Mesenchymal stem cell (in vitro differentiated cells and primary cell): ENCODE data around the gene CNOT8. TPM values are rescaled to one million over a fixed set of nuclear protein-coding genes. Genes with fewer than 3 reads are reported as not detected.

Experiments used
- DNase-seq: peaks from one replicate; pipeline ENCODE4 v3.0.0-alpha.2; 2013
- H2AFZ ChIP-seq: one replicate; pipeline ENCODE4 v1.6.1; 2013; ENCODE audit warnings: low read depth, mild to moderate bottlenecking, control low read depth, inconsistent platforms, low read length, moderate library complexity
- H2AK5ac ChIP-seq: 2 replicates; pipeline ENCODE4 v1.6.1; 2013; ENCODE audit warnings: low read length, moderate library complexity, mild to moderate bottlenecking, inconsistent platforms; ENCODE audit not compliant: severe bottlenecking
- H2BK120ac ChIP-seq: one replicate; pipeline ENCODE4 v1.6.1; 2013; ENCODE audit warnings: low read depth, mild to moderate bottlenecking, inconsistent platforms, low read length, moderate library complexity
- H2BK12ac ChIP-seq, 2 experiments: one replicate each; pipeline ENCODE4 v1.6.1; 2013; ENCODE audit warnings: inconsistent platforms in 2 of 2, low read length in 2 of 2, mild to moderate bottlenecking in 2 of 2, moderate library complexity in 2 of 2, control low read depth in 1 of 2
- H2BK15ac ChIP-seq: one replicate; pipeline ENCODE4 v1.6.1; 2013; ENCODE audit warnings: mild to moderate bottlenecking, low read depth, inconsistent platforms; ENCODE audit not compliant: poor library complexity, severe bottlenecking
- H2BK5ac ChIP-seq: 2 replicates; pipeline ENCODE4 v1.6.1; 2013; ENCODE audit warnings: low read depth, mild to moderate bottlenecking, low read length, control low read depth, inconsistent platforms; ENCODE audit not compliant: poor library complexity, severe bottlenecking
- H3K14ac ChIP-seq, 2 experiments: one replicate each; pipeline ENCODE4 v1.6.1; 2013; ENCODE audit warnings: inconsistent platforms in 2 of 2, low read length in 2 of 2, control low read depth in 1 of 2, mild to moderate bottlenecking in 1 of 2, moderate library complexity in 1 of 2
- H3K18ac ChIP-seq, 2 experiments: one replicate each; pipeline ENCODE4 v1.6.1; 2013; ENCODE audit warnings: inconsistent platforms in 2 of 2, low read length in 2 of 2, control low read depth in 1 of 2, low read depth in 1 of 2, mild to moderate bottlenecking in 1 of 2
- H3K23ac ChIP-seq, 2 experiments: one replicate each; pipeline ENCODE4 v1.6.1; 2013; ENCODE audit warnings: inconsistent platforms in 2 of 2, low read length in 2 of 2, mild to moderate bottlenecking in 2 of 2, moderate library complexity in 2 of 2, control low read depth in 1 of 2
- H3K27ac ChIP-seq: 2 replicates; pipeline ENCODE4 v1.5.1; 2013; ENCODE audit warnings: mild to moderate bottlenecking, moderate library complexity, low read length, control low read depth, inconsistent platforms; ENCODE audit not compliant: poor library complexity, severe bottlenecking
- H3K27me3 ChIP-seq, 2 experiments: 2 replicates each; pipeline versions ENCODE4 v1.6.1 to v1.7.0; 2013; ENCODE audit warnings: low read length in 2 of 2, mild to moderate bottlenecking in 2 of 2, moderate library complexity in 2 of 2, control low read depth in 1 of 2, inconsistent platforms in 1 of 2; ENCODE audit not compliant: control insufficient read depth in 1 of 2, insufficient read depth in 1 of 2
- H3K36me3 ChIP-seq, 2 experiments: 2 replicates each; pipeline versions ENCODE4 v1.6.1 to v1.7.0; 2013; ENCODE audit warnings: low read length in 2 of 2, control low read depth in 1 of 2, inconsistent platforms in 1 of 2, low read depth in 1 of 2, mild to moderate bottlenecking in 1 of 2; ENCODE audit not compliant: insufficient read depth in 2 of 2, control insufficient read depth in 1 of 2
- H3K4ac ChIP-seq, 2 experiments: one replicate each; pipeline ENCODE4 v1.6.1; 2013; ENCODE audit warnings: inconsistent platforms in 2 of 2, low read length in 2 of 2, mild to moderate bottlenecking in 2 of 2, moderate library complexity in 2 of 2, control low read depth in 1 of 2, low read depth in 1 of 2
- H3K4me1 ChIP-seq: 2 replicates; pipeline ENCODE4 v1.6.1; 2013; ENCODE audit warnings: low read depth, low read length, control low read depth; ENCODE audit not compliant: control insufficient read depth, insufficient read depth
- H3K4me2 ChIP-seq: 2 replicates; pipeline ENCODE4 v1.6.1; 2013; ENCODE audit warnings: low read length, mild to moderate bottlenecking, inconsistent platforms; ENCODE audit not compliant: poor library complexity, severe bottlenecking
- H3K4me3 ChIP-seq, 2 experiments: 2 replicates each; pipeline versions ENCODE4 v1.5.1 to v1.7.0; 2013; ENCODE audit warnings: low read length in 2 of 2, mild to moderate bottlenecking in 2 of 2, control low read depth in 1 of 2, low read depth in 1 of 2; ENCODE audit not compliant: insufficient read depth in 1 of 2
- H3K79me1 ChIP-seq: replicated peaks from 2 replicates; pipeline ENCODE4 v1.6.1; 2013; ENCODE audit warnings: mild to moderate bottlenecking, control low read depth, low read length, inconsistent platforms; ENCODE audit not compliant: poor library complexity, severe bottlenecking
- H3K9ac ChIP-seq: 2 replicates; pipeline ENCODE4 v1.7.0; 2013; ENCODE audit warnings: mild to moderate bottlenecking, low read length, moderate library complexity
- H3K9me3 ChIP-seq: 2 replicates; pipeline ENCODE4 v1.7.0; 2013; ENCODE audit warnings: mild to moderate bottlenecking, low read length; ENCODE audit not compliant: control insufficient read depth
- H4K8ac ChIP-seq: one replicate; pipeline ENCODE4 v1.6.1; 2013; ENCODE audit warnings: inconsistent platforms, mild to moderate bottlenecking, low read length, moderate library complexity
- H4K91ac ChIP-seq: one replicate; pipeline ENCODE4 v1.6.1; 2013; ENCODE audit warnings: mild to moderate bottlenecking, low read length, inconsistent platforms
- WGBS: methylation state at CpG from one replicate; pipeline ENCODE4 v1.1.7; 2013; ENCODE audit warnings: mixed read lengths; 5-methylcytosine and 5-hydroxymethylcytosine counted together
- polyA plus RNA-seq, 2 experiments: library from polyadenylated mRNA; stranded (reverse); fragments of 200-250 nt; gene quantifications; one replicate each; pipeline ENCODE4 v1.2.3, GENCODE V29; 2013

CNOT8 gene
- polyA plus RNA-seq (2013, experiment 1 of 2): 35.0 TPM
- 35.7 TPM for polyA plus RNA-seq (2013, experiment 2 of 2)

DNA sequence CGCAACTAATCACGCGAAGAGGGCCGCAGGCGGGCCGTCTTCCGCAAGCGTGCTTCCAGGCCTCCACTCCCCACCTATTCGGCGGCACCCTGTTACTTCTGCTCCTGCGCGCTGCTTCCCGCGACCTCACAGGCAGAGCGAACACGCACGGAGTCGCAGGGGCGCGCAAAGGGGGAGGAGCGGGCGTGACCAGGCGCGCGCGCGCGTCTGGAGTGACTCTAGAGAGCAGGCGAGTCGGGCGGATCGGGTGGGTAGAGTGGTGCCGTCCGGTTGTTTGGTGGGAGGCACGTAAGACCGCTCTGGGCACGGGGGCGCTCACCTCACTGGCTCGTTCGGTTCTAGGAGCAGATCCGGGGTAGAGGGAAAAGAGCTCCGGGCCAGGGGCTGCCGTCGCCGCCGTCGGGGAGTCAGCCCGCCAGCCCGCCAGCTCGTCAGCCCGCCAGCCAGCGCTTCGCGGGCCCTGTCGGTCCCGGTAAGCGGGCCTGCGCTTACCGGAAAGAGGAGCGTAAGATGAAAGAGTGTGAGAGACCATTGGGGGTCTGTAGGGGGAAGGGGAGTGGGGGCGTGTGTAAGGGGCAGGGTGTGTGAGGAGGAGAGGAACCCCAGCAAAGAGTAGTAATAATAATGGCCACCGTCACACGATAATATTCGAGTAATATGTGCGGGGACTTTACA lies at the start of gene CNOT8:
Gene CNOT8, plus strand, starts transcription at position 331 of the 675 bp plus-strand sequence. CDS start 4,652 bp downstream, outside the sequence.
- peaks cover 3 to 5% of the 10 kb centered on the region in 2 experiments for H3K36me3 ChIP-seq
- no peaks in the 10 kb centered on the region for H3K9me3 ChIP-seq
- peak within 1 kb of the TSS; percentile 98 for H4K8ac ChIP-seq
- no peak within 1 kb of the TSS for H2AK5ac ChIP-seq
- peak within 1 kb of the TSS; percentile 98 for H2BK5ac ChIP-seq
- peak within 1 kb of the TSS; percentile 100 for H3K27ac ChIP-seq
- H2AFZ ChIP-seq: peak within 1 kb of the TSS; percentile 86
- peak within 1 kb of the TSS; percentile 95 for H2BK15ac ChIP-seq
- peak within 1 kb of the TSS; percentile 98 for H3K9ac ChIP-seq
- no peaks in the 10 kb centered on the region for H3K27me3 ChIP-seq
- H2BK120ac ChIP-seq: peak within 1 kb of the TSS; percentile 93
- DNase-seq: peak; percentile 97
- H3K4me3 ChIP-seq: peak within 1 kb of the TSS; percentile 88 to 89
- peak within 1 kb of the TSS in 1 of 2 experiments; percentile 29 for H2BK12ac ChIP-seq
- H3K14ac ChIP-seq: peak within 1 kb of the TSS in 1 of 2 experiments; percentile 96
- no peaks in the 10 kb centered on the region for H3K79me1 ChIP-seq
- peak within 1 kb of the TSS in 1 of 2 experiments; percentile 83 for H3K23ac ChIP-seq
- peak within 1 kb of the TSS; percentile 95 to 96 for H3K18ac ChIP-seq
- H3K4me2 ChIP-seq: peak within 1 kb of the TSS; percentile 98
- H3K4me1 ChIP-seq: peaks cover 8% of the 10 kb centered on the region
- WGBS: under 1% methylated on average over 52 of the region's 65 CpGs
- peak within 1 kb of the TSS; percentile 91 for H4K91ac ChIP-seq
- H3K4ac ChIP-seq: peak within 1 kb of the TSS; percentile 57 to 96

DNA sequence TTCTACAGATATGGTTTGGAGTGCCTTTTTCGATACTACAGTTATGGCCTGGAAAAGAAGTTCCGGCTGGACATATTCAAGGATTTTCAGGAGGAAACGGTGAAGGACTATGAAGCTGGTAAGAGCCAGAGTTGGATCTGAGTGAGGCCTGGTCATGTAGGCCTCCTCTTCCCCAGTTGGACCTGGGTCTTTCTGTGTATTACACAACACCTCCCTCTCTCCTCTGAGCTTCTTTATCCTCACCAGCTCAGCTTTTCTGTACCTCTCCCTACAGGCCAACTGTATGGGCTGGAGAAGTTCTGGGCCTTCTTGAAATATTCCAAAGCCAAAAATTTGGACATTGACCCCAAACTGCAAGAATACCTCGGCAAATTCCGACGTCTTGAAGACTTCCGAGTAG lies 47.2 kb upstream of the CNOT8 start:
- Histone ChIP-seq H2BK12ac (no peak overlapping the region), H2AK5ac (no peak overlapping the region), H3K4me2 (no peak overlapping the region), H3K4me3 (no peak overlapping the region), H4K91ac (no peak overlapping the region), H3K18ac (no peak overlapping the region), H2AFZ (no peak overlapping the region), H2BK120ac (no peak overlapping the region), H3K14ac (no peak overlapping the region), H3K9ac (peak overlapping the region; percentile 61), H3K23ac (no peak overlapping the region), H3K27ac (no peak overlapping the region), H3K79me1 (peaks cover 33% of the 10 kb centered on the region), H3K4ac (no peak overlapping the region), H2BK15ac (no peak overlapping the region), H2BK5ac (no peak overlapping the region), H3K4me1 (peaks cover 7% of the 10 kb centered on the region), H3K9me3 (no peaks in the 10 kb centered on the region), H3K27me3 (no peaks in the 10 kb centered on the region), H3K36me3 (peaks cover 51 to 90% of the 10 kb centered on the region in 2 experiments), H4K8ac (no peak overlapping the region)
- 100% methylated on average over 7 of the region's 7 CpGs for WGBS
- DNase-seq: no peak

DNA sequence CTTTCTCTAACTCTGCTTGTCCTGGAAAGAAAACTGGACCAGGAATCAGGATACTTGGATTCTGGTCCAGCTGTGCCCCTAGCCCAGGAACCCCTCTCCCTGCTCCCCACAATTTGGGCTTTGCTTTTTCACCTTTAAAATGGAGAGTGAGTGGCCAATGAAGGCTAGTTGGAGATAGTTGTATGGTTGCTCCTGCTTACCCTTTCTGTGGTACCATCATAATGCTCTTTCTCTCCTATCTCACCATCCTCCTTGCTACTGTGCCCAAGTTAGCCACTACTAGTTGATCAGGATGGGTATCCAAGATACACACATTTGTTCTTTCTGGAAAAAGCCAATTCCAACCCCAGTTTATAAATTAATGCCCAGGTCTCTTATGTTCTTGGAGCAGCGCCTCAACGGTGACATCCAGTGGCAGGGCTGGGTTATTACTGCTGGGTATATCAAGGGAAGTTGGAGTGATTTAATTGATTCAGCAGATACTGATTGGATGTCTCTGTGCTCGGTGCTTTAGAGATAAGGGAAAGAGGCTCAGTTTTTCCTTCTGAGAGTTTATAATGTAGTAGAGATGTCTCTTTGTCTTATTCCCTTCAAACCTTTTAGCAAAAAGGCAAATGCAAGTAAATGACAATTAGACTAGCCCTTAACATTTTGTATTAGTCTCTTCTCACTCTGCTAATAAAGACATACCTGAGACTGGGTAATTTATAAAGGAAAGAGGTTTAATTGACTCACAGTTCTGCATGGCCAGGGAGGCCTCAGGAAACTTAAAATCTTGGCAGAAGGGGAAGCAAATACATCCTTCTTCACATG lies 46.6 kb upstream of the CNOT8 start:
- WGBS: 76% methylated on average over 3 of the region's 3 CpGs
- Histone ChIP-seq H2BK5ac (no peak overlapping the region), H3K27me3 (no peaks in the 10 kb centered on the region), H3K23ac (no peak overlapping the region), H3K4ac (no peak overlapping the region), H2AK5ac (no peak overlapping the region), H3K27ac (no peak overlapping the region), H2BK120ac (no peak overlapping the region), H3K14ac (no peak overlapping the region), H3K4me2 (no peak overlapping the region), H3K18ac (no peak overlapping the region), H2AFZ (no peak overlapping the region), H3K36me3 (peaks cover 57 to 90% of the 10 kb centered on the region in 2 experiments), H3K4me1 (peaks cover 7% of the 10 kb centered on the region), H3K79me1 (peaks cover 34% of the 10 kb centered on the region), H4K8ac (no peak overlapping the region), H3K9me3 (no peaks in the 10 kb centered on the region), H3K9ac (peak overlapping the region; percentile 61), H2BK12ac (no peak overlapping the region), H4K91ac (no peak overlapping the region), H2BK15ac (no peak overlapping the region), H3K4me3 (no peak overlapping the region)
- peak; percentile 74 for DNase-seq

DNA sequence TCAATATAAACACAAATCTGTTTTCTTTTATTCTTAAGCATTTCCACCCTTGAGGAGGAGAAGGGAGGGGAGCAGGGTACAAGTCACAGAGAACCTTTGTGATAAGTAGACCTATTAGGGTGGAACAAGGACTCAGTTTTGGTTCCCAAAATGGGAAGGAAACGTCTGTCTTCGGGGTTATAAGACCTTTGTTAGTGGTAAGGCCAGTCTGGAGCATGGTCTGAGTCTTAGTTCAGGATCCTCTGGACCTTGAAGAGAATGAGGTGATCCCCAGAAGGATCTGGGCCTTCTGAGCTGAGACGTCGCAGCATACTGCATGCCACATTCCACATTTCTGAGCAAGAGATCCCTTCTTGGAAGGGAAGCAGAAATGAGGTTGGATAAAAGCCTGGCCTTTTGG lies 45.3 kb upstream of the CNOT8 start:
- H3K27ac ChIP-seq: no peak overlapping the region
- no peak for DNase-seq
- H2AK5ac ChIP-seq: no peak overlapping the region
- no peak overlapping the region for H4K8ac ChIP-seq
- no peaks in the 10 kb centered on the region for H3K9me3 ChIP-seq
- H3K36me3 ChIP-seq: peaks cover 59 to 90% of the 10 kb centered on the region in 2 experiments
- no peak overlapping the region for H3K4me3 ChIP-seq
- peaks cover 41% of the 10 kb centered on the region for H3K79me1 ChIP-seq
- no peak overlapping the region for H3K4ac ChIP-seq
- no peak overlapping the region for H2BK15ac ChIP-seq
- H2BK120ac ChIP-seq: no peak overlapping the region
- H3K4me2 ChIP-seq: no peak overlapping the region
- H3K4me1 ChIP-seq: peaks cover 7% of the 10 kb centered on the region
- no peak overlapping the region for H3K14ac ChIP-seq
- no peak overlapping the region for H4K91ac ChIP-seq
- no peaks in the 10 kb centered on the region for H3K27me3 ChIP-seq
- H2AFZ ChIP-seq: no peak overlapping the region
- H3K23ac ChIP-seq: no peak overlapping the region
- H3K18ac ChIP-seq: no peak overlapping the region
- peak overlapping the region; percentile 19 for H3K9ac ChIP-seq
- H2BK12ac ChIP-seq: no peak overlapping the region
- H2BK5ac ChIP-seq: no peak overlapping the region
- WGBS: 98% methylated on average over 4 of the region's 4 CpGs
